ENCODE measurements around the gene RASSF6. TPM values are rescaled to one million over a fixed set of nuclear protein-coding genes. Genes with fewer than 3 reads are reported as not detected.

Gene RASSF6
- total RNA-seq, 1 donor from 2014 or later: not detected

Other genes starting within 250 kb of the RASSF6 start
- gene ALB, start 216.1 kb downstream of the RASSF6 start, total RNA-seq: not detected
- not detected for gene AFP, start 184.2 kb downstream of the RASSF6 start, total RNA-seq
- not detected for gene AFM, start 138.7 kb downstream of the RASSF6 start, total RNA-seq
- gene CXCL8, start 120.1 kb upstream of the RASSF6 start, total RNA-seq: 1.2 TPM
- gene CXCL6, start 216.2 kb upstream of the RASSF6 start, total RNA-seq: 0.22 TPM
- gene PF4V1, start 232.9 kb upstream of the RASSF6 start, total RNA-seq: not detected
- gene CXCL1, start 249.0 kb upstream of the RASSF6 start, total RNA-seq: 0.86 TPM

Data from cardiac septum (tissue), 1 donor.